Stimulated activated CD4-positive, alpha-beta T cell treated with anti-CD3 and anti-CD28 coated beads, TNF-alpha, amount 100 ng/mL, for 48 hours (primary cell): ENCODE data around the gene DBNDD2.

Experiments used
- DNase-seq, 3 donors: peaks; one replicate each; pipeline ENCODE4 v3.0.0-alpha.2; 2020; ENCODE audit warnings: low read depth in 3 of 3

Gene DBNDD2

GRCh38 chr20:45449528-45449927, 41.4 kb downstream of the DBNDD2 start:
- no peak for DNase-seq

- no peak for DNase-seq
Measured at GRCh38 chr20:45450097-45450818, 42.2 kb downstream of the DBNDD2 start.

- DNase-seq: no peak
Measured at GRCh38 chr20:45452238-45452637, 44.1 kb downstream of the DBNDD2 start.

GRCh38 chr20:45452772-45453691, 44.9 kb downstream of the DBNDD2 start:
- DNase-seq: no peak

GRCh38 chr20:45456632-45457031, 48.5 kb downstream of the DBNDD2 start:
- peak in 2 of 3 donors; percentile 17 to 31 for DNase-seq

GRCh38 chr20:45459606-45460005, 51.5 kb downstream of the DBNDD2 start:
- DNase-seq: no peak
